HG03025 (cell line): ENCODE data around the gene NPBWR2.

ENCODE experiments used
- ATAC-seq: cut with Tn5 transposase; IDR thresholded peaks from one replicate; pipeline ENCODE4 v1.9.1; 2021; ENCODE audit warnings: mild to moderate bottlenecking, moderate library complexity; ENCODE audit not compliant: unreplicated experiment, low FRiP score

The NPBWR2 gene

DNA sequence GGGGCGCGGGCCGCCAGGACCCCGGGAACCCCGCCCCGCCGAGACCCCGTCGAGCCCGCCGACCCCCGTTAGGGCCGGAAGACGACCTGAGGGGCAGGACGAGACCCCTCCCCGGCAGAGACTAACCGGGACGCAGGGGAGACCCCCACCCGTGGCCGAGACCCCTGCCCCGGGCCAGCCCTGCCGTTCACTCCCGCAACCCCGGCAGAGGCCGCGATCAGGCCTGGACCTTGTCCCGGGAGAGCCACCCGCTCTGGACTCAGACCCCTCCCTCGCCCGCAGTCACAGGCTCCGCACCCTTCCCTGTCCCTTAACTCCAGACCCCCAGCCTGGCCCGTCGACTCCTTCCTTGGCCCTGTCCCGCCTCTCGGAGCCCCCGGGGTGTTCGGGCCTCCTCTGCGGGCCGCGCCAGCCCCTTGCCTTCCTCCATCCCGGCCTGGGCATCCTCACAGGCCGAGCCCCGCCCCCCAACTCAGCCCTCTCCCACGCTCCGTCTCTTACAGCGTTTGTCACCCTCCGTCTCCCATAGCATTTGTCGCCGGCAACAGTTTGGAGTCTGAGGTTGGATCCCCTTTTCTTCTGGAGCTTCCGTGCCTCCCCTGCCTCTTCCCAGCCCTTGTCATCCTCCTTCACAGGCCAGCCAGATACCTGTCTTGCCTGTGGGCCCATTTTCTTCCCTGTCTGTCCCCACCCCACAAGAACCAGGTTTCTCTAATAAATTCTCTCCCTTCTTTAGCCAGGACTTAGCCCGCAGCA, 43.8 kb downstream of the NPBWR2 start:
- no peak for ATAC-seq

DNA sequence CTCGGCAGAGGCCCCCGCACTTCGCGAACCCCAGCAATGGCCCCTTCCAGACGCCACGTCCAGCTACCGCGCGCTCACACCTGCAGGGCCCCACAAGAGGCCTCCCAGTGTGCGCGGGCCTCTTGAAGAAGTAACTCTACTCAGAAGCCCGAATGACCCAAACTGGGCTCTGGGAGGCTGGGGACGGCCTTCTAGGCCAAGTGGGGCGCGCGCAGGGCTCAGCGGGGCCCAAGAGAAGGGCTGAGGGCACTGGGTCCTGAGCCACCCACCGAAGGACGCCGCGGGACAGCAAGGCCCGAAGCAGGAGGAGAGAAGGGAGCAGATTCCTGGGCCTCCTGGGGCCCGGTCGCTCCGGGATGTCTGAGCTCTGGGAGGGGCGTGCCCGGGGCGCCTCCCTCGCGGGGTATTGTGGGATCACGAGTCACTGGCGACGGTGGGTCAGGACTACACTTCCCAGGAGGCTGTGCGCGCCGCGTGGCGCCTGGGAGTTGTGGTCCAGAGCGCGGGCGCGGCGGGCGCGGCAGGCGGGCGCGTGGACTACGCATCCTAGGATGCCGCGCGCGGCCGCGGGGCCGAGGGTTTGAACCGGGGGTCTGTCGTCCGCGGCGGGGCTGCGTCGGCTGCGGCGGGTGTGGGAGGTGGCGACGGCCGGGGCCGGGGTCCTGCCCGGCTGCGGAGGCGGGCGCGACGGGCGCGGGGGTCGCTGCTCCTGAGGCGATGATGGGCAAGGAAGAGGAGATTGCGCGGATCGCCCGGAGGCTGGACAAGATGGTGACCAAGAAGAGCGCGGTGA, 44.6 kb downstream of the NPBWR2 start, which contains the start of gene TCEA2:
Gene TCEA2 (plus strand): TSS at position 603 of the 793 bp plus-strand sequence. CDS start 115 bp downstream, at position 718.
- peak; percentile 68 for ATAC-seq

DNA sequence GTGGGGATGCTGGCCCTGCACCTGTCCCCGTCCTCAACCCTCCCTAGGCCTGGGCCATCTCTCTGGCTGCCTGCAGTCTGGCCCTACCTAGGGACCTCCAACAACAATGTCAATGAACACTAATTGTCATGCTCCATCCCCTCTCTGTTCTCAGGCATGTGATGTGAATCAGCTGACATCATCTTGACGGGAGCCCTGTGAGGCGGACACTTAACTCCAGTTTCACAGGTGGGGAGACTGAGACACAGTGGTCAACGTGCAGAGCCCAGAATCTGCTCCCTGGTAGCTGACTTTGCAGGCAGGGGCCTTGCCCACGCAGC, 45.1 kb downstream of the NPBWR2 start:
- no peak for ATAC-seq

DNA sequence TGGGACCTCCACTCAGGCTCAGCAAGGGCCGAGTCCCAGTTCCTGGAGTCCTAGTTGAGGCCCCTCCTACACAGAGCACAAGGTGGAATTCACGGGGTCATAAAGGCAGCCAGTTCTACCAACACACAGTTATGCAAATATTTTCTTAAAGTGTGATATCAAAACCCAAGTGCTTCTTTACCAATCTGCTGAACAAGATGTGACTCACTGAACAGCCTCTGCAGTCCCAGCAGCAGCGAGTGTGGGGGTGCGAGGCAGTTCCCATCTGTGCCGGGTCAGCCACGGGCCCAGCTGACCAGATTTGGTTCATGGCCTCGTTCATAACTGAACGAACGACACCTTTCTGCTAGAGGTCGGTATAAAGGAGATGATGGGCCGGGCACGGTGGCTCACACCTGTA, 48.8 kb downstream of the NPBWR2 start:
- ATAC-seq, result no peak

DNA sequence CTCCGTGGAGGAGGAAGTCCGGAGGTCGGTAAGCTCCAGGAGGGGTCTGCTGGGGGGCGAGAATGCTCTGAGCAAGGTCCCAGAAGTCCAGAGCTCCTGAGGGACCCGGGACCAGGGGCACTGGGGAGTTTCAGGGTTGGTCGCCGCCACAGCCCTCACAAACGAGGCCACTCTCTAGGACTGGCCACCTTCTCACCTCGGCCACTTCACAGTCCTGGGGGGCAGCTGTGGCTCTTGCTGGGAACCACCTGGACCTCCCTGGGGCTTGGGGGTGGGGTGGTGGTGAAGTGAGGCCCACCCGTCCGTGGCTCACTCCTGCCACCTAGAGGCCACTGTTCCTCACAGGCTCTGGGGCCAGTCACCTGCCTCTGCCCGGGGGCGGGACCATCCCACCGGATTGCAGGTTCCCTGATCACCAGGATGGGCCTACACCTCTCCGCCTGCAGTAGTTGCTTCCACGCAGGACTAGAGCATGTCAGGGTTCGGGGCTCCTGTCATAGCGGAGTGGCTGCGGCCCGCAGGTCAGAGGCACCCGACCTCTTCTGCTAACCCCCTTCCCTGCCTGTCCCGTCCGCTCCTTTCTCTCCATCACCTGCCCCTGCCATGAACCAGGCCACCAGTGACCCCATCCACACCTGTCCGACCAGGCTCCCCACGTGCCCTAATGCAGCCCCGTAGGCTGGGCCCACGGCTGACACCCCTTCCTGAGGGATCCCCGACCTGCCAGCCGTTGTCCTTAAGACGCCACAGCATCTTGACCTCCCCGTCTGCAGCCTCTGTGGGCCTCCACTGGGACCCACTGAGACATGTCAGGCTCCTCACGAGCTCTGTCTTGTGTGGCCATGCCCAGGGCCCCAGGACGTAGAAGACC, 49.5 kb downstream of the NPBWR2 start:
- no peak for ATAC-seq

DNA sequence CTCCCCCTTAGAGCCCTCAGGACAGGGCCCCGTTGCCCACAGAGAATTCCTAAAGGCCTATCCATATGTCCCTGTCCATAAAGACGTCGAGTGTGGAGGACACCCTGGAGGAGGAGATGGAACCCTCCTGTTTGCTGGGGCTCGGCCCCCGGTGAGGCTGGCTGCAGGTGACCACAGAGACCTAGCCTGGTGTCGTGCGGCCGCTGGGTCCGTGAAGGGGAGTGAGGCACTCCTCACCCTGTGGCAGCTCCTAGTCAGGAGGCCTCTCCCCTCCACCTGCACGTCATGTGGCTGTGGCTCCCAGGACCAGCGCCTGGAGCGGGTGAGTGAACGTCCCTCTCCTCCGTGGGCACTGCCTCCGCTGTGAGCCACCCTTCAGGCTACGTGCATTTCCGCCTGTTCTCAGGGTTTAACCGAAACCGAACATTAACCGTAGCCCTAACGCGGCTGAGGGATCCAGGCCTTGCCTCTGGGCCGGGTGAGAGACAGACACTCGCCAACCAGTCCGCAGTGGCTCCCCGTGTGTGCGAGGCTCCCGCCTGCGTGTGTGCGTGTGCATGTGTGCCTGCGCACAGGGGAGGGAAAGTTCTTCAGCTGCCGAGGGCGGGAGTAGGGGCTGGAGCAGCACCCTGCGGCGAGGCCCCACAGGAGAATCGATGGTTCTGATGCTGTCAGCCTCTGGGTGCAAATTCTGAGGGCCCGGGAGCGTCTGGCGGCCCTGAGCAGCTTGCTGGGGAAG, 50.3 kb downstream of the NPBWR2 start:
- no peak for ATAC-seq

DNA sequence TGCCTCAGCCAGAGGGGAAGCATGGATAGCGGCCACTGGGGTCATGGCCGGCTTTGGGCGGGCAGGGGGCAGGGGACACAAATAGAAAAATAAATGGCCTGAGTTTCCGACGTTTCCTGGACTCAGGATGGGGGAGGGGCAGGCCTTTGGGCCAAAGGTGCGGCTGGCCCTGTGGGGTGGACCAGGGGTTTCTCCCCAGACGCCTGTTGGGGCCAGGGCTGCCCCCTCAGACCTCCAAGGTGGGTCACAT, 50.8 kb downstream of the NPBWR2 start:
- ATAC-seq, result no peak

DNA sequence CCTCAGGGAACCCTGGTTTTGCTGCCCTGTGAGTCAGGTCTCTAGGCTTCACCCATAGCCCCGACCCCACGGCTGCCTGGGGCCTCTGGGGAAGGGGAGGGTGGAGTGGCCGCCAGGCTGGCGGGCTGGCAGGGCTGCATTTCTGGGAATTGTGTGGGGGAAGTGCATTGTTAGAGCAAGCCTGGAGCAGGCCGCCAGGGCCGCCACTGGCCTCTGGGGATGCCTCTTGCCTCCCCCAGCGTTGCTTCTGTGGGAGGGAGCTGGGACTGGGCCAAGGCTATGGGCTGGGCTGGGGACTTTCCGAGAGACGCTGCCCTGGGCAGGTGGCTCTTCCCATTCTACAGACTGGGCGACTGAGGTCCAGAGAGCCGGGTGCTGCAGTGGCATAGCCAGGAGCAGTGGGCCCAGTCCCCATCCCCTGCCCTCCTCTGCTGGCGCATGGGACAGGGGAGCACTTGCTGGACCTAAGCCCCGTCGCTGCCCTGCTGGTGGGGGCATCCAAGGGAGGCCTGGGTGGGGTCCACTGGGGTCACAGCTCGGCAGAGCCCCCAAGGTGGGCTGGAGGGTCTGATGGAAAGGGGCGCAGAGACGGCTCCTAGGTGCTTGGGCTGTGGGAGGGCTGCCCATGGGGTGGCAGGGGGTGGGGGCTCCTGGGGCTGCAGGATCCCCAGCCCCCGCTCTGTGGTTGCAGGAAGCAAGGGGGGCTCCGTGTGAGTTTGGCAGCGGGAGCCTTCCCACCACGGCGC, 51.3 kb downstream of the NPBWR2 start:
- ATAC-seq, result no peak

DNA sequence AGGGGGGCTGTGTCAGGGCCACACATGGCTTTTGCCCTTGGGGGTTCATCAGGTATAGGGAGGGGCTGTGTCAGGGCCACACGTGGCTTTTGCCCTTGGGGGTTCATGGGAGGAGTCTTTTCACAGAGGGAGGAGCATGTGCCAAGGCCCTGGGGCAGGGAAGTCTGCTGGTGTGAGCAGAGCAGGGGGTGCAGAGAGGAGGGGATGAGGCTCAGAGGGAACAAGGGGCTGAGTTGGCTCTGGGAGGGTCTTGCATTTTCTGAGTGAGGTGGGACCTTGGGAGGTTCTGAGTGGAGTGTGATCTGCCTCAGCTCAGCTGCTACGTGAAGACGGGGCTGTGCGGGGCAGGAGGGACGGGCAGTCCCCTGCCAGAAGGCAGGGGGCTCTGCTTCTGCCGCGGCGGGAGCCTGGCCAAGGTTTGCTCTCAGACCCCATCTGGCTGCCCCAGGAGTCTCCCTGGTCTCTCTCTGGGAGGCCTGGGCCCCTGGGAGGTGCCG, 51.9 kb downstream of the NPBWR2 start:
- ATAC-seq, result no peak

DNA sequence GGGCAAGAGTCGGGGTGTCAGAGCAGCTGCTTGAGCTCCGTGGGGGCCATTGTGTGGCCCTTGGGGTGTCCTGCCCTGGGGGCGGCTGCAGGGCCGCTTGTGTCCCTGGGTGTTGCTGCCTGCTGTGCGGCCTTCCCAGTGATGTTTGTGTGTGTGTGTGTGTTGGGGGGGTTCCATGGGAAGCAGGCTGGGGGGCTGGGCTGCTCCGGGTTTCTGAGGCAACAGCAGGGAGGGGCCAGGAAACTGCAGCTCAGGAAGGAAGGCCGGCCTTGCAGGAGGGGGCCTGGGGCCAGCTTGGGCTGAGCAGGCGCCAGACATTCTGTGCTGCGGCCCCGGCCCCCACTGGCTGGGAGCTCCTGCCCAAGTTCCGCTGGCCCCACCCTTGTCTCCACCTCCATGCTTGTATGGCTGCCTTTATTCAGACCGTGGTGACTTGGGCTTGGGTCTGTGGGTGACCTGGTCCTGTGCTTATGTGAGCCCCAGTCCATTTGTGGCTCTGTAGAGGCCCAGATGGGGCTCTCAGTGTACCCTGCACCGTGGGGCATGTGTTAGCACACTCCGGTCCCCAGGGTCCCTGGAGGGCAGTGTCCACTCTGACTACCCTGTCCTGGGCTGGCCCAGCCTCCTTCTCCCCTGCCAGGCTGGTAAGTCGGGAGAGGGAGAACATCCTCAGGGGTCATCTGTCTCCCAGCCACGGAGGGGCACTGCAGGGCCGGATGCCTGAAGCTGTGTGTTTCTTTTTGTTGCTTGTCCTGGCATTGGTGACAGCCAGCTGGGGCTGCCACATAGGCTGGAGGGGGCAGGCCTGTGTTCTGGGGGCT, 53.3 kb downstream of the NPBWR2 start:
- no peak for ATAC-seq
